GM18508 (cell line): ENCODE data around the gene NPRL2.

Source experiments
- ATAC-seq: cut with Tn5 transposase; IDR thresholded peaks from one replicate; pipeline ENCODE4 v1.9.1; 2021; ENCODE audit warnings: moderate number of reproducible peaks; ENCODE audit not compliant: insufficient read depth, unreplicated experiment

The NPRL2 gene

DNA sequence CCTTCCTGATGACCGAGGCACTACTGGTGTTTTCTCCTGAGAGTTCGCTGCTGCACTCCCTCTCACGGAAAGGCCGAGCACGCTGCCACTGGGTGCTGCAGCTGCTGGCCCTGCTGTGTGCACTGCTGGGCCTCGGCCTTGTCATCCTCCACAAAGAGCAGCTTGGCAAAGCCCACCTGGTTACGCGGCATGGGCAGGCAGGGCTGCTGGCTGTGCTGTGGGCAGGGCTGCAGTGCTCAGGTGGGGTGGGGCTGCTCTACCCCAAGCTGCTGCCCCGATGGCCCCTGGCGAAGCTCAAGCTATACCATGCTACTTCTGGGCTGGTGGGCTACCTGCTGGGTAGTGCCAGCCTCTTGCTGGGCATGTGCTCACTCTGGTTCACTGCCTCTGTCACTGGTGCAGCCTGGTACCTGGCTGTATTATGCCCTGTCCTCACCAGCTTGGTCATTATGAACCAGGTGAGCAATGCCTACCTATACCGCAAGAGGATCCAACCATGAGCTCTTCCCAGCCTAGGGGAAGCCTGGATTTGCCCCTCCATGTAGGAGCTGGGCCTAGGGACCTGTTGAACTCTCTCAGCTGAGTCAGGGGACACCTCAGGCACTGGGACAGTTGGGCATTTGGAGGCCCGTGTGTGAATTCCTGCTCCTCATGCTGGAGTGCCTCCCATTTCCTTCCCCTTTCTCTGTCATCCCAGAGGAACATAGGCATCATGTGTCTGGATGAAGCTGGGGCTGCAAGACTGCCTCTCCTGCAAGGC lies 2.9 kb upstream of the NPRL2 start:
- no peak for ATAC-seq

DNA sequence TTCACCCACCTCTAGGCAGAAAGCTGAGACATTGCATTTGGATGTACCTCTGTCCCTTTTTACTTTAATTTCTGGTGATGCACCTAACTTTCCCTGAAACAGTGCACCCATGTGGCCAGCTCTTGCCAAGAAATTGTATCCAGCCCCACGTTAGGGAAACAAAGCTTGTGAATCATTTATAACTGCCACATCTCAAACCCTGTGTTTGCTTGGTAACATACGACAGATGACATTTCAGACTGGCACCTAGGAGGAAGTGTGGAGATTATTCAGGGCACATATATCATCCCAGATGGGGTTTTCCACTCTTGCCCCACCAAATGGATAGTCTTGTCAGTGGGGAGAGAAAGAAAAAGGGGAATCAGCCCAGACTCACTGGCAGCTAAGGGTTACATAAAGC lies 2.2 kb upstream of the NPRL2 start:
- no peak for ATAC-seq

DNA sequence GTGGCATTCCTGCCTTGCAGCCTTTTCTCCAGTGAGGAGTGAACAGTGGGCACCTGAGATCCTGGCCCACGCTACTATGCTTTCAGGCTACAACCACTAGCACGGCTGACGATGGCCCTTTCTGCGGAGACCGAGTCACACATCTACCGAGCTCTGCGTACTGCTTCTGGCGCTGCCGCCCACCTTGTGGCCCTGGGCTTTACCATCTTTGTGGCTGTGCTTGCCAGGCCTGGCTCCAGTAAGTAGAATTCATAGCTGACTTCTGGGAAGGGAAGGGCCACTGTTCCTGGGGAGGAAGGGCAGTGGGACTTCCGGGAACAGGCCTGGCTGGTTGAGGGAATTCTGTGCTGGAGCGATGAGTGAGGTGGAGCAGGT lies 735 bp upstream of the NPRL2 start:
- no peak for ATAC-seq

DNA sequence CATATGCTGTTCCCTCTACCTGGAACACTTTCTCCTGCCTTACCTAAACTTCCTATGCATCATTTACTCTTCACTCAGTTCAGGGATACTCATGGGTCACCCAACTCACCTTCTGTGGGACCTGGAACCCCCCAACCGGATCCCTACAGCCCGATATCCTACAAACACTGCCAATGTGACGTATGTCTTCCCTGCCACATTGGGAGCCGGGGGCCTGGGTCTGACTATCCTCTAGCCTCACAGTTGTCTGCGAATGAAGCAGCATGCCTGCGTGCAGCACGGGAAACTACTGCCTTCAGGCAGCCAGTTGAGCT lies 405 bp downstream of the NPRL2 start:
- ATAC-seq = no peak

DNA sequence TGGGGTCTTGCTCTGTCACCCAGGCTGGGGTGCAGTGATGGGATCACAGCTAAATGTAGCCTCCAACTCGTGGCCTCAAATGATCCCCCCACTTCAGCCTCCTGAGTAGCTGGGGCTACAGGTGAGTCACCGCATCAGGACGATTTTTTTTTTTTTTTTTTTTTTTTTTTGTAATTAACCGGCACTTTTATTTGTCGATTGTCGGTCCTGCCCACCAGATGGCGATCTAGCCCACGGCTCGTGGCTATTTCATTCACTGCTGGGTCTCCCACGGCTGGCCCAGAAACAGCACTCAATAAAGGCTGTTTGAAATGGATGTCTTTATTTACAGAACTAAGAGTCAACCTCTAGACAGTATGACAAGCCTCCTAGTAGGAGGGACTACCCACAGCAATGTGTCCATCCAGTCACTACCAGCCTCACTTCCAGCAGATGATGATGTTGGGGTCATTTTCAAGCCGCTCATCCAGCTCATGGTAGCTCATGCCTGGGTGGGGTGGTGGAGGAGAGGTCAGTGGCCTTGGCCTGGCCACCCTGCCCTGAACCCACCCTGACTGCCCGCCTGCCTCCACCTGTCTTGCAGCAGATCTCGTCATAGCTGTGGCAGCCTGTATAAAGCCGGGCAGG lies 3.3 kb downstream of the NPRL2 start:
- no peak for ATAC-seq

DNA sequence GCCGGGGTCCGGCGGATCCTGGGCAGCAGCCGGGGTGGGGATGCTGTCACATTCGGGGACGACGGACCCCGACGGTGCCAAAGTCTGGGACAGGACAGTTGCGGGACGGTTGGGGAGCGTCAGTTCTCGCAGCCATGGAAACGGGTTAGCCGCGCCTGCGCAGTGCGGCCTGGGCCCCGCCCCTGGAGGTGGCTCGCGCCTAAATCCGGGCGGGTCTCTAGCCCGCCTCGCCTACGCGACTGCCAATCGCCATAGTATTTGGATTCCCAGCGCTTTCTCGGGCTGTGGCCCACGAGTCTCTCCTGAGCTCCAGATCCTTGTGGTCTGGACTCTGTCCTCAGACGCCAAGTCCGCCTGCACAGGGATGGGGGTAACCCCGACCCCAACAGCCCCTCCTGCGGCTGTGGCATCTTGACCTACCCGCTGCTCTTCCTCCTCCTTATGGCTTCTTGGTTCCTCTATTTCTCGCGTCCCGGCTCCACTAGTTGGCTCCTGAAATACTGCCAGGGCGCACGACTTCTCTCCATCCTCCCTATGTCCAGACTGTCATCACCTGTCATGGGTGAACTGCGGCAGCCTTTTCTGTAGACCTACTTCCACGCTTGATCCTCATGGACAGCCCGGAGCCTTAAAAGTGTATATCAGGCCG lies 4.9 kb downstream of the NPRL2 start, which contains the start of gene ZMYND10:
ZMYND10 (minus strand) TSS at position 147 of the 649 bp plus-strand sequence. CDS start 153 bp downstream, outside the sequence.
- ATAC-seq = no peak

DNA sequence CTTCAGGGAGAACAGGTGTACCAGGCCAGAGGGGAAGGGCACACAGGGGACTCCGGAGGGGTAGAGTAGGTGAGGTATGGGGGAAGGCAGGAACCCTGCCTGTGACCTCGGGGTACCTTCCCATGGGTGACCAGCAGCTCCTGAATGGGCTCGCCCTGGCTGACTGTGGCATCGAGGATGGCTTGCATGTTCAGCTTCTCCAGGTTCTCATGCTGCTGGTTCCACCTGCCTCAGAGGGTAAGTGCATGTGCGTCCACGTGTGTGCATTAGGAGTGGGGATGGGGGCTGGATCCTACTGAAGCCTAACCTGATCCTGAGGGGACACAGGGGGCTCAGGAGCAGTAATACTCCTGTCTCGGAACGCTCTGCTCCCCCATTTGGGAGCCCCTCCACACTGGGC lies 5.6 kb downstream of the NPRL2 start:
- no peak for ATAC-seq

DNA sequence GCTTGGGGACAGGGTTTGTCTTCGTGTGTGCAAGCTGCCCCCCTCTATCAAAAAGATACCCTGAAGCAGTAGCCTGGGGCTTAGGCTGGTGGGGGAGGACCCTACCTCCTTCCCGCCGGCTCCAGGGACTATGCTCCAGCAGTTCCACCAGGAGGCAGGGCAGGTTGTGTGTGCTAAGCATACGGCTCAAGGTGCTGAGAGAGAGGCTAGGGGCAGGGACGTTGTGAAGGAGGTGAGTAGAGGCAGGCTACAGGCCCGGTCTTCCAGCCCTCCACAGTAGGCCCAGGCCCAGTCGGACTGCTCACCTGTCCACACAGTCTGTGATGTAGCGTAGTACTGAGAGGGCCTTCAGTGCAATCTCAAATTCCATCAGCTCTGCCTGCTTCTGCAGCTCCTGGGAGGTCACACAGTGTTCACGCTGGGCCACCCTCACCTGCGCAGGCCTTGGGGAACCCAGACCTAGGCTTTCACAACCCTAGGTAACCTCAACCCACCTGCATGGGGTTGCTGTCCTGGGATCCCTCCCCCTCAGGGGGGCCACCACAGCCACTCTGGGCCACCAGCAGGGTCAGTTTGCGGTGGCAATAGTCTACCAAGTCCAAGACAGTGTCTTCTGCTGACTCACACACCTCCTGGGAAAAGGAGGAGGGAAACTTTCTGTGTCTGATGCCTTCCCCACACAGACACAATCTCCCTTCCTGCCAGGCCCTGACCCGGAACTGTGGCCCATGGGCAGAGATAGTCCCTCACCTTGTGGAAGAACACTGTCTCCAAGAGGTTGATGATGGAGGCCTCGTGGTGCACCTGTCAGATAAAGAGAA lies 7.6 kb downstream of the NPRL2 start:
- ATAC-seq = no peak

DNA sequence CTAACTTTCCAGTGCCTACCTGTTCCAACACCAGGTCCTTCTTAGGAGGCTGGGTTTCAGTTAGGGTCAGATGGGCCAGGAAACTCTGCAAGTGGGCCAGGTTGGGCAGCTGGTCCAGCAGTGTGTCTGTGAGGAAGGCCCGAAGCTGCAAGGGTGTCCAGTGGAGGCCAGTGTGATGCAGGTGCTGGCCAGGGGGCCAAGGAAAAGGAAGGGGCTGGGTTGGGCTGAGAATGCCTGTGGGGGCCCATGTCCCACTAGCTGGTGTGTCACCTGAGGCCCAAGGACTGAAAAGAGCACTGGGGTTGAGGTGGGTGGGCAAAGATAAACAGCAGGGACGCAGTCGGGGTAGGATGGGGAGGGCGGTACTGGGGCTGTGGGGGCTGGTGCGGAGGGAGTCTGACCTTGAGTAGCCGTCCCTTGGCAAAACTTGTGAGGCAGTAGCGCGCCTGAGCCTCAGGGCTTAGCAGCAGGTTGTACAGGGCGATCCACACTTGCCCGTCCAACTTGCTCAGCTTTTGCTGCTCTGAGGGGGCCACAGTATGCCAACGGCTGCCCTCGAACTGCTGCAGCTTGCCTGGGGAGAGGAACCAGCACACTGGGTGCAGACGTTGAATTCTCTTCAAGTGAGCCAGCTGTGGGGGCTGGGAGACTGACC lies 8.5 kb downstream of the NPRL2 start:
- no peak for ATAC-seq

DNA sequence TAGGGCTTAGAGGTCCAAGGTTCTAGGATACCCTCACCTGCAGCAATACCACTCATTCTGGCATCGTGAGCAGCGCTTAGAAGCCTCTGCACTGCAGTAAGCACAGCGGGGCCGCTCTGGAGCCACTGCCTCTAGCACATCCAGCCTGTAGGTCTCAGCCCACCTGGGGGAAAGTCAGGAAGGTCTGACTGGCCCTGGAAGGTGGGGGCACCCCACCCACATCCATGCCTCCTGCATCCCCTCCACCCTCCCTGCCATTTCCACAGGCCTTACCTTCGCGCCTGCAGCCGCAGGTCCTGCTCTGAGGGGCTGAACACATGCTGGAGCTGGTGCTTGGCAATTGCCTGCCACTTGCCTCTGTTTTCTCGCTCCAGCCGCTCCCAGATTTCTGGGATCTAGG lies 9.0 kb downstream of the NPRL2 start:
- no peak for ATAC-seq

DNA sequence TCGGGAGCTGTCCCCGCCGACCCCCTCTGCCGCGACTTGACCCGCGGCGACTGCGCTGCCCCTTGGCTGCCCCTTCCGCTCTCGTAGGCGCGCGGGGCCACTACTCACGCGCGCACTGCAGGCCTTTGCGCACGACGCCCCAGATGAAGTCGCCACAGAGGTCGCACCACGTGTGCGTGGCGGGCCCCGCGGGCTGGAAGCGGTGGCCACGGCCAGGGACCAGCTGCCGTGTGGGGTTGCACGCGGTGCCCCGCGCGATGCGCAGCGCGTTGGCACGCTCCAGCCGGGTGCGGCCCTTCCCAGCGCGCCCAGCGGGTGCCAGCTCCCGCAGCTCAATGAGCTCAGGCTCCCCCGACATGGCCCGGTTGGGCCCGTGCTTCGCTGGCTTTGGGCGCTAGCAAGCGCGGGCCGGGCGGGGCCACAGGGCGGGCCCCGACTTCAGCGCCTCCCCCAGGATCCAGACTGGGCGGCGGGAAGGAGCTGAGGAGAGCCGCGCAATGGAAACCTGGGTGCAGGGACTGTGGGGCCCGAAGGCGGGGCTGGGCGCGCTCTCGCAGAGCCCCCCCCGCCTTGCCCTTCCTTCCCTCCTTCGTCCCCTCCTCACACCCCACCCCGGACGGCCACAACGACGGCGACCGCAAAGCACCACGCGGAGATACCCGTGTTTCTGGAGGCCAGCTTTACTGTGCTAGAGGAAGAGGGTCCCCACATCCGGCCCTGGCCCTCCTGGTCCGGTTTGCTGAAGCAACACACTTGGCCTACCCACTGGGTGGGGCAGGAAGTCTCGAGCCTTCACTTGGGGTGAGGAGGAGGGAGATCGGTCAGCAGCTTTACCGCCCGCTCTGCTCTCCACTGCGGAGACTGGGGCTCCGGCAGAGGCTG lies 9.9 kb downstream of the NPRL2 start, which contains the start of gene RASSF1:
RASSF1 (minus strand) TSS at position 389 of the 882 bp plus-strand sequence; CDS start at position 358, 31 bp downstream.
- ATAC-seq = no peak

DNA sequence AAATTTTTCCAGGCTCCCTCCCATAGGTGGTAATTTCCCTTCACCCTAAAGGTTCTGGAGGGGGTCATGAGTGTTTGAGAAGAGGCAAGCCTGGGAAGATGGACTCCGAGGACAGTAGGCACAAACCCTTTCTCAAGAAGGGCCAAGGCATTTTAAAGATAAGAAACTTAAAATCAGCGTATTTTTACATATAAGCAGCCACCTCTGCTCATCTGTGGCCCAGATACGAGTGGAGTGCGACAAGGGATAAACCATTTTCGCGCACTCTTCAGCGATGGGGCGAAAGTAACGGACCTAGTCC lies 10.5 kb downstream of the NPRL2 start:
- ATAC-seq = no peak

DNA sequence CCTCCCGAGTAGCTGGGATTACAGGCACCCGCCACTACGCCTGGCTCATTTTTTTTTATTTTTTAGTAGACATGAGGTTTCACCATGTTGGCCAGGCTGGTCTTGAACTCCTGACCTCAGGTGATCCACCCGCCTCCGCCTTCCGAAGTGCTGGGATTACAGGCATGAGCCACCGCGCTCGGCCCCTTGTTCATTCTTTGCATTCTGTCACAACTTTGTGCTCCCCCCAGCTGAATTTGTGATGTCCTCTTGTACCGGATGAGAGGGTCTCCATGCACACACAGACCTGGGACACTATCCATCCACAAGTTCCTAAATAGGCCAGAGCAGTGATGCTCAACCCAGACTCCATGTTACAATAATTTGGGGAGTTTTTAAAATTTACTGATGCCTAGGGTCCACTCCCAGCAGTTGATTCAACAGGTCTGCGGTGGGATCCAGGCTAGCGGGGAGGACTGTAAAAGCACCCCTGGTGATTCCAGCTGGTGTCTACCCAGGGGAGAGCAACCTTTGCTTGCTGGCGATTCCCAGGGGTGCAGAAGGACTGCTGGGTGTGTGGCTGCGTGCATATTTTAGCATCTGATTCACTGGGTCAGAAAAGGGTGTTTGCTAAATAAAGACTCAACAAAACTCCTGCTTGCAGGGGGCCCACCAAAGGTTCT lies 11.0 kb downstream of the NPRL2 start:
- no peak for ATAC-seq

DNA sequence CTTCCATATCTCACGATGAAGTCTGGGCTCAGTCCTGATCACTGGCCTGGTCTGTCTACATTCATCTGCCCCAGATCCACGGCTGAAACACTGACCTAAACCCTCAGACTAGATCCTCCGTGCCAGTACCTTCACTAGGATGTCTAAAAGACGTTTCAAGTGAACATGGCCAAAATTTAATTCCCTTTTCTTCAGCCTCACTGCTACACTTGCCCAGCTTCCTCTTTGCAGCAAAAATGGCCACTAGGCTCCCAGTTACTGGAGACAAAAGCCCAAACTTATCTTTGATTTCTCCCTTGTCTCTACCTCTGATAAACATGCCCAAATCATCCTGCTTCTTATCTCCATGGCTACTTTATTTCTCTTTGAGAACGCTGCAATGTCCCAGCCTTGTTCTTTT lies 11.6 kb downstream of the NPRL2 start:
- ATAC-seq = no peak

DNA sequence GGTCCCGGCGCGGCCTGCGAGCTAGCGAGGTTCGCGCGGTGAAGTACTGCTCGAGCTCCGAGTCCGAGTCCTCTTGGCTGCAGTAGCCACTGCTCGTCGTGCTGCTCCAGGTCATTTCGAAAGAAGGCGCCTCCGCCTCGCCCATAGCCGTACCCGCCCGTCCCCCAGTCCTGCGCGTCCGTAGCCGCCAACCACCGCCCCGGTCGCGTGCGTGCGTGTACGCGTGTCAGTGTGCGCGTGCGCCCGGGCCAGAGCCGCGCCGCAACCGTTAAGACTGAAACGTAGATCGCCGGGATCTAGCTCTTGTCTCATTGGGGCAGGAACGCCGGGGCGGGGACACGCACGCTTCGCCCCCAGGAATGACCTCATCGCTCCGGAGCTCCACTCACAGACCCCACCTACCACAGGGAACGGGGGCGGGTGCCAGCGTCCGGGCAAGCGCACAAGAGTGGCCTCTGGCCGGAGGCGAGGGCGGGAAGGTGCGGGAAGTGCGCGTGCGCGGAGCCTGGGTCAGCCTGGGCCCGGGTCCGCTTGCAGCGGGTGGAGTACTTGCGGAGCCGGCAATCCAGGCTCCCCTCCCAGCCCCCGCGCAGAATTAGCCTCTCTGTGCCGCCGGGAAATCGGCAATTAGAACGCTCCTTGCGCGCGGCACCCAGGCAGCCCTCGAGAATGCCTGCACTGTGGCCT lies 13.3 kb downstream of the NPRL2 start:
- peak; percentile 48 for ATAC-seq

DNA sequence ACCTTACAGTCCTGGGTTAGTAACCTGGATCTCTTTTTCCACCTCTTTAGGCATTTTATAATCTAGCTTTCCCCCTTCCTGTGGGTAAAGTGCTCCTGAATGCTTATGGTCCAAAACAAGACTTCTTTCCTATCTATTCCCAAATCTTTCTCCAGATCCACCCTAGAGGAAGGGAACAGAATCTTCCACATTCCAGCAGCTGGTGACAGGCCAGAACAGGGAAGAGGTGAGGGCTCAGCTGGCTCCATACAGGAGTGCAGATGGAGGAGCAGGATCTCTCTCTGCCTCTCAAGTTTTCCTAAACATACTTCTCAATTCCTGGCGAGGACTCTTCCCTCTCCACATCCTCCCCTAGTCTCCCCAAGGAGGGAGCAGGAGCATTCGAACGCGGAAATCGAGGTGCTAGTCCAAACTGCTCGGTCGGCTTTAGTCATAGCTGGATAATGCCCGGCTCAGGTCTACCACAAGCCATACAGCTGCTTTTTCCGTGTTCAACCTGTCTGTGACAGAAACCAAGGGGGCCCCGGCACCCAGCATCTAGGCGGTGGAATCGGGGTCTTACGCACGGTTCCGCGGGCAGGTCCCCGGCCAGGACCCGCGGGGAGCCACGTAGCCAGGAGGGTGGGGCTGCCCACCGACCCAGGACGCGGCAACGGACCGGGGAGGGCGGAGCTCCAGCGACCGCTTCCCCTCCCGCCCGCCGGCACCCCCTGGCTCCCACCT lies 14.0 kb downstream of the NPRL2 start:
- ATAC-seq = peak; percentile 8

DNA sequence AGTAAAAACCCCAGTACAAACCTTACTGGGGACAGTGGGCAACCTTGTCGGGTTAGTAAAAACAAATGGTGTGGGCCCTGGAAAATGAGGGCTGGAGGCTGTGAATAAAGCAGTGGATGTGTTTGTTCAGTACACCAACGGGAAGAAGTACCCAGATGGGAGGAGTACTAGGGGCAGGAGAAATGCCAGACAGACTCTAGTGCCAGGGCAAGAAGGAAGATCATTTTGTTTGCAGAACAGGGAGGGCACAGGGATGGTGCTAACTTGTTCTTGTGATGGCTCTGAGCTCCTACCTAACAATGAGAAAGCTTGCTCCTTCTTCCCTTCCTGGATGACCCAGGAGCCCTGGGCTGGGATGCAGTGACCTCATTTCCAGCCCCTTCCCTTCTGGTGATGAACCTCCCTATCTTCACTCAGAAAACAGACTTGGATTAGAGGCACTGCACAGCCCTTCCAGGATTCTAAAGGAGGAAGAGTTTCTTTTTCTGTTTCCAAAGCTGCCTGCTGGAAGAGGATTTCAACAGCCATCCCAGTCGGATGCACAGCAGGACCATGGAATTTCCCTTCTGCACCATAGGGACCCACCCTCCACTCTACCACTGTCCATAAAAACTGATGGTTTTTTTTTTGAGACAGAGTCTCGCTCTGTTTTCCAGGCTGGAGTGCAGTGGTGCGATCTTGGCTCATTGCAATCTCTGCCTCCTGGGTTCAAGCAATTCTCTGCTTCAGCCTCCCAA lies 16.1 kb downstream of the NPRL2 start:
- ATAC-seq = no peak
